NCI-H187 treated with DMSO at 0.1 percent for 48 hours (cell line): Measurements from ENCODE around the gene SHISAL2A.

Experiments used
- DNase-seq: peaks from one replicate; lab custom pipeline; 2025; lab: John Stamatoyannopoulos, UW

Gene SHISAL2A

DNA sequence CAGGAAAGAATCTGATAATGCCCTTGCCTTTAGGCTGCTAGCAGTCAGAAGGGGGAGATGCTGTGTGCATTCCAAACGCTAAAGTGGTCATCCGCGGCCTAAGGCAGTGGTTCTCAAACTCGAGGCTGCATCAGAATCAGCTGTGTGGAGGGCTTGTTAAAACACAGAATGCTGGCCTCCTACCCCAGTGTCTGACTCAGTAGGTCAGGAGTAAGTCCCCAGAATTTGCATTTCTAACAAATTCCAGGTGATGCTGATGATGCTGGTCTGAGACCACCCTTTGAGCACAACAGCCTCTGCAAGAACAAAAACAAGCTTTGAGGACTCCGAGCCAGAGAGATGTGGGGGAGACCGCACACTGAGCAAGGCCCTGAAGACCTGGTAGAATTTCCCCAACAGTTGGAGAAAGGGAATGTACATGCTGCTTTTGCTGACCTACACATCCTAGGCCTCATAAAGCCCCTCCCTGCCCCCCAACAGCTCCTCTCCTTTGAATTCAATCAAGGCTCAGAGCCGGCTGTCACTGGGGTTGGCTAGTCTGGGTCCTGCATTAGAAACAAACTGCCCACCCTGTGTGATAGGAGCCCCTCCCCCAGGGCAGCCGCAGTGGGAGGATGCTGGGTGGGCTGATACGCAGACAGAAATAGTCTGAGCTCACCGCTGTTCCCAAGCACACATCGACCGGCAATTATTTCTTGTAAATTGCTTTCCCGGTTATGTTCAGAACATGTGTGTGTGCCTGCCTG, 27.1 kb downstream of the SHISAL2A start:
- DNase-seq: no peak

DNA sequence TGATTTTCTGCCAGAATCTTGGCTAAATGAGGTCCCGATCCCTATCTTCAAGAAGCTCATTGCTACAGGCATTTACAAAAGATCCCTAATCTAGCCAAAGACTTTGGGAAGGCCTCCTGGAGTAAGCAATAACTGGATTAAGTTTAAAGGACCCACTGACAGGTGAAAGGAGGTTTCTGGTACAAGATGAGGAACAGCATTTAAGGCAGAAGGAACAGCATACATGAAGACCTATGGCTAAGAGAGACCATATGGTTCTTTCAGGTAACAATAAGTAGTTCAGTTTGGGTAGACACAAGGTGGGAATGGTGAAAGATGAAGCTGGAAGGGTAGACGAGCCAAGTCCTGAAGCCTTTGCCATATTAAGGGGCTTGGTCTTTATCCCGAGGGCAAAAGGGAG, 27.8 kb downstream of the SHISAL2A start:
- no peak for DNase-seq

DNA sequence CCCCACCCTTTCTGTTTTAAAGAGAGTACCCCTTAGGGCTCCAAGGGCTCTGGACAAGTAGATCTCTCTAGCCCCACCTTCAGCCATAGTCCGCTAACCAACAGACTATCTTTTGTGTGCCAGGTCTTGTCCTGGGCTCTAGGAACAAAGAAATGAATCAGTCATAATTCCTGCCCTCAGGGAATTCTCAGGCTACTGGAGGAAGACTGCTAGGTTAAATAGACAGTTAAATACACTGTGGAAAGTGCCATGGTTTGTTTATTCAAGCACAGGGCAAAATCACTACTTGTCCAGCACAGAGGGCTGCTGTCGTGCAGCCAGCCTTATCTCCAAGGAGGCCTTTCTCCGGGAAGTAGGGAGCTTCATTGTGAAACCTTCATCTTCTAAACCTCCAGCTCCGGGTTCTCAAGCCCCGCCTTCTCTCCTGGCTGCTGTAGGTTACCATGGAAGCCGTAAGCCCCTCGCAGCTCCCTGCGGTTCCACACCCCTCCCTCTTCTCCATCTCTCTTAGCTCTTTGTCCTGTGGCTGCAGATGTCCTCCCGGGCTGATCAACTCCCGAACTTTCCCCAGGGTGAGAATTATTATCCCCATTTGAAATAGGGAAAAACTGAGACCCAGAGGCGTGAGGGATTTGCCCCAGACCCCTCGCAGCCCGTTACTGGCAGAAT, 29.8 kb downstream of the SHISAL2A start:
- DNase-seq: peak; percentile 11

DNA sequence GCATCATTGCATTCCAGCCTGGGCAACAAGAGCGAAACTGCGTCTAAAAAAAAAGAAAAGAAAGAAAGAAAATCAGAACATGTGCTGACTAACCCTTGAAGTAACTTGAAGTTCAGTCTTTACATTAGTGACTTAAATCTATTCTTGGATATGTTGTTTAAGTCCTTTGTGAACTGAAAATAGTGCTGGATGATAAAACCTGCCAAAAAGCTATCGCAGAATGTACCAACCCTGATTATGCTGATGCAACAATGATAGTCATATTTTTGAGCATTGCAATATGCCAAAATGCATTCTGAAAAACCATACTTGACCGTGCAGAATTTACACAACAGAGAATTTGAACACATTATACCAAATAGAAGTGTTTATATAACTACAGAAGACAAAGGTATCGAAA, 30.7 kb downstream of the SHISAL2A start:
- no peak for DNase-seq

DNA sequence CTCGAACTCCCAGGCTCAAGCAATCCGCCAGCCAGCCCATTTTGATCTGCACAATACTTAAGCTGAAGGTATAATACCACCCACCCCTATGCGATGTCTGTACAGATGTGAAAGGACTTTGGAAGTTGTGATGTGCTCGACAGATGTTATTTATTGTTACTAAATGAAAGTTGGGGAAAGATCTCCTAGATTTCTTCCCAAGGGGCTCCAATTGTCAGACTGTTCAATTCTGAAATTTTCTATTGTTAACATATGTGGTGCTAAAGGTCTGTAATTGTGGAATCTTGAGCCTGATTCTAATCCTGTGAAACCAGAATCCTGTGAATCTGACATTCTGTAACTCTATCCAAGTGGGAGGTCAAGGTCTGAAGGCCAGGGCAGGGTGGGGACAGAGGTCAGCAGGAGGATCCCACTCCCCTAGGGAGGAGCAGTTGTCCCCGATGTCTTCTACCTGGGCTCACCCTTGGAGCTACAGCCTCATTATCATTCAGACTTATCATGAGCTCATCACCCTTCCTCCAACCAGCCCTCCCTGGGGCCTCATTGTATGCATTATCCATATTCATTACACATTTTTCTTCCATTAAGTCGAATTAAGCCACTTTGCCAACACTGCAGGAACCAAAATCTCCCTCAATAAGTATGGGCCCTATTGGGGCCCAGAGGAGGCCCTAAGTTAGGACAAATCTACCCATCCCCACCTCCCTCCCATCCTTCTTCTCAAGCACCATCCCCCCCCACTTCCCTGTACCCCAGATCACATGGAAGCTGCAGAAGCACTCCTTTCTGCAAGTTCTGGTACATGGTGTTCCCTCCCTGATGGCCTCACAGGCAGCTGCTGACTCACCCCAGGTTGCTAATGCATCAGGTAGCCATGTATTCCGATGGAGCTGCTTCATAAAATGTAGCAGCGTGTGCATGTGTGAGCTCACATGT, 32.3 kb downstream of the SHISAL2A start:
- DNase-seq: no peak

DNA sequence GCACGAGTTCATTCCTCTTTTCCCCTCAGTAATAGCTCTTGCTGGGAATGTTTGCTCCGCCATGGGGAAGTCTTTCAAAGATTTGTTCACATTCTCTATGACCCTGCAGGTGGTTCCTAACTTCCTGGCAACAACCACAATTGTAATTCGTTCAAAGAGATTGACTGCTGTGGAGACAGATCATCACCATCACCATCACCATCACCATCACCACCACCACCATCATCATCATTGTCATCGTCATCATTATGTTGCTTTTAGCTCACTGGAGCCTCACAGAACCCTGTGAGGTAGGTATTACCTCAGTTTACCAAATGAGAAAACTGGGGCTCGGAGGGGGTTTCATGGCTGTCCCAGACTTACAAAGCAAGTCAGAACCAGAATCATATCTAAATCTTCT, 34.3 kb downstream of the SHISAL2A start:
- no peak for DNase-seq

DNA sequence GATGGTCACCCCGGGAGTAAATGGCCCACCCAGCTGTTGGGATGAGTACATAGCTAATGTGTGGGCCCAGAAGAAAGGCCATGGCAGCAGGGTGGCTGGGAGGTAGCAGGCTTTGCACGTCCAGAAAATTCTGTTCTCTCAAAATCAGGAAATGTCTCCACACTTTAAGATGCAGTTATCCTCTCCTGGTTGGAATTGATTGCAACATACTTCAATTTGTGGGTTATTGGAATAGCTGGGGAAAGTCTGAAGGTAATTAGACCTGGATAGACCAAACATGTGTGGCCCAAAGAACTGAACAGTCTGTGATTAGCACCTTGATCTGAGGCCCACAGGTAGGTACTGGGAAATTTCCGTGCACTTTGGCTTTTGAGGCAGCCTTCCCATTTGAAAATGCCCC, 35.0 kb downstream of the SHISAL2A start:
- no peak for DNase-seq

DNA sequence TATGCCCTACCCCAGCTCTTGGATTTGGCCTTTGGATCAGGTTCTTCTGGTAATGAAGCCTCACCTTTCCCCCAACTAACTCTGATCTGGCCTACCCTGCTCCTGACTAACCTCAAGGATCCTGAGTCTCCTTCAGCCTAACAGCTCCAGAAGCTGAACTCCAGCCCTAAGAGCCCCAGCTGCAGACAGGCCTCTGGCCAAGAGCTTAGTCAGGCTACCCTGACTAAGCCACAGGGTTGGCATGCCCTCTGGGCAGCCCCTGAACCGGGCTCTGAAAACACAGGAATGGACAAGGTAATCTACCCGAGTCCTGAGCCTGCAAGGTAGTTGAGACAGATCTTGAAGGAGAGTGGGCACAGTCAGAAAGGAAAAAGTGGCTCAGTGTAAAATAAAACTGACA, 35.7 kb downstream of the SHISAL2A start:
- DNase-seq: no peak

DNA sequence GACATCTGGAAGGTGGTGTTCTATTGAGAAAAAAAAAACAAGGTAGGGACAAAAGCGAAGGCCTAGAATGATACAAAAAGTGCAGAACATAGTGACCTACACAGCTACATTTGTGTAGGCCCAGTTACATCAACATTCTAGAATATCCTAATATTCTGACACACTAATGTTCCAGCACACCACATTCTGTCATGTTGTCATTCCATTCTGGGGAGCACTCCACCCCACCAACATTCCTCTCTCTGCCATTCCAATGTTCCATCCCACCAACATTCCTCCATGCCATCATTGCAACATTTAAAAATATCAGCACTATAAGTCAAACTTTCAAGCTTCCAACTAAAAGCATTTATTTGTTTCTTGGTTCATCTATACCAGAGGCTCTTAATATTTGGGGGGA, 36.7 kb downstream of the SHISAL2A start:
- no peak for DNase-seq

DNA sequence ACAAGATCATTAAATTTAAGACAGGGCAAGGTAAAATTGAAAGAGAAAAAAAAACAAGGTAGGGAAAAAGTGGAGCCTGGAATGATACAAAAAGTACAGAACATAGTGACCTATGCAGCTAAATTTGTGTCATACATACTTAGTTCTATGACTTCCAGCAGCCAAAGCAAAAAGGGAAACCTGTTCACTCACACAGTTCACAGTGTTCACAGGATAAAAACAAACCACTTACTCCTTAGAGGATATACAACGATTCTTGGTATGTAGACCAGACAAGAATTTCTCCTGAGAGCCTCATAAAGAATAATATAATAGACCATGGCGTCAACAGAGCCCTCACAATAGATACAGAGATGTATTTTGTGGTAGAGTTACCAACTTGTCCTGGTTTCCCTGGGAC, 37.6 kb downstream of the SHISAL2A start:
- DNase-seq: no peak

DNA sequence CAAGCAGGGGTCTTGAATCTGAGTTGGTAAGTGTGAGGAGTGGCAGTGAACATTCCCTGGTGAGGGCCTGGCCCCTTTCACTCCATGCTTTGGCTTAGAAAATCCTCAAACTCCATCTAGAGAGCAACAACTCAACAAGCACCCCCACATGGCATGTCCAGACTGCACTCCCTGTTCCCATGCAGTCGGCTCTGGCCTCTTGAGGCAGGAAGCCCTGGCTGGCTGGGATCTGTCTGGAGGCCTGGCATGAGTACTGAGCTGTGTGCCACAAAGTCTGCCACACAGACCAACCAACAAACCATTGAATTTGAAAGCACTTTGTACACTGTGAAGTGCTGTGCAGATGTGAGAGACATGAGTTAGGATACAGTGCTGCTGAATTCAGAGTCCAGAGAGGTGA, 40.0 kb downstream of the SHISAL2A start:
- DNase-seq: no peak

DNA sequence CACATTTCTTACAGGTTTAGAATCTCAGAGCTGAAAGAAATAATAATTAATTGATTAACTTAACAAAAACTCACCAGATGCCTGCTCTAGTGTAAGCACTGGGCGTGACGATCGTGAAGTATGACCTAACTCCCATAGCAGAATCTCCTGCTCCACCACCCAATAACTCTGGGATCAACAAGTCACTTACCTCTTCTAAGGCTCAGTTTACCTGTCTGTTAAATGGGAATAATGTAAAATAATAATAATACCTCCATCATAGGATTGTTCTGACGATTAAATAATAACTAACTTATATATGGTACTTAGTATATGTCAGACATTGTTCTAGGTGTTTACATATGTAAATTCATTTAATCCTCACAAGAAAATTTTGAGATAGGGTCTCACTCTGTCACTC, 40.5 kb downstream of the SHISAL2A start:
- DNase-seq: no peak

DNA sequence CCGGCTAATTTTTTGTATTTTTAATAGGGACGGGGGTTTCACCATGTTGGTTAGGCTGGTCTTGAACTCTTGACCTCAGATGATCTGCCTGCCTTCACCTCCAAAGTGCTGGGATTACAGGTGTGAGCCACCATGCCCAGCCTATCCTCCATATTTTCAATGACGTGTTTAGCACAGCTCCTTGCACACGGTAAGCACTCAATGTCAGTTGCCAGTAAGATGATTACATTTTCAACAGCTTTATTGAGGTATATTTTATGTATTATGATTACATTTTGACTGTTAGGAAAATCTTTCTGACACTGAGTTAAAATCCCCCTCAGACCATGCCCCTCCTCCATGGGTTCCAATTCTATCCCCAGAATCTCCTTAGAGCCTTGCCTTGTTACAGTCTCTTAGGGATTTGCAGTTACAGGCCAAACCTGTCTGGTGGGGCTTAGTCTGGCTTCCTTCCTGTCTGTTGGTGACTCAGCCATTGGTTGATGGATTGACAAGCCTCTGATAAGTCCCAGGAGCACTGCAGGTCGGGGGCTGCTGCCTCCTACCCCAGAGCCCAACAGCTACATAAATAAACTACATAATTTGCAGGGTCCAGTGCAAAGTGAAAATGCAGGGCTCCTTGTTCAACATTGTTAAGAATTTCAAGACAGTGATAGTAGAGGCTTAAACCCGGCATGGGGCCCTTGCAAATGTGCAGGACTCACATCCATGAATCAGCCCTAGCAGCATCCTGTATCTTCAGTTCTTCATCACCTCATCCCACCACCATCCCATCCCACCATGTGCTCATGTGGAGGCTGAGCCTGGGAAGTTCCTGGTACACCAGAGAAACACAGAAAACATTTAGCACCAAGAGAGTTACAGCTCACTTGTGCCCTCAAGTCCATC, 41.8 kb downstream of the SHISAL2A start:
- no peak for DNase-seq

DNA sequence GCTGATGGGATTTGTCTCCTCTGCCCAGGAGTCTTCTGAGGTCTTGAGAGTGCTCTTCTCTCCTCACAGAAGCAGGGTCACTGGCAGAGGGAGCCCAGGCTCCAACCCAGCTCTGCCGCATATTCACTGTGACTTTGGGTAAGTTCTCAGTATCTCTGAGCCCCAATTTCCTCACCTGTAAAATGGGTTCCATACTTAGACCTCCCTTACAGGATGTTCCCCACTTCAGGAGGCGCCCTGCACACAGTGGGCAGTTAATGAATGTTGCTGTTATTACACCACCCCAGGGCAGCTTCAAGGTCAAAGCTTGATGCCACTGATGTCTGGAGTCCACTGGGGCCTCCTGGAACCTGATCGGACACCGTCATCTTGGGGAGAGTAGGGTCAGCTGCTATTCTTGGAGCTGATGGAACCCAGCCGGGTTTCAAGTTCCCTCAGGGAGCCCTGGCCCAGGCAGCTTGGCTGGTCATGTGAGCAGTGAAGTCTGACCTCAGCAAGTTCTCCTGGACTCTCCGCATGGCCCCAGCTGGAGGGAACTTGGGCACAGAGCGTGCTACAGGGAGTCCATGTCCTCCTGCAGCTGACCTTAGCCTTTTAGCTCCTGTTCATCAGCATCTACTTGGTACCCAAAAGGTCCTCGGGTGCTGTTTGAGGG, 43.4 kb downstream of the SHISAL2A start:
- DNase-seq: no peak

DNA sequence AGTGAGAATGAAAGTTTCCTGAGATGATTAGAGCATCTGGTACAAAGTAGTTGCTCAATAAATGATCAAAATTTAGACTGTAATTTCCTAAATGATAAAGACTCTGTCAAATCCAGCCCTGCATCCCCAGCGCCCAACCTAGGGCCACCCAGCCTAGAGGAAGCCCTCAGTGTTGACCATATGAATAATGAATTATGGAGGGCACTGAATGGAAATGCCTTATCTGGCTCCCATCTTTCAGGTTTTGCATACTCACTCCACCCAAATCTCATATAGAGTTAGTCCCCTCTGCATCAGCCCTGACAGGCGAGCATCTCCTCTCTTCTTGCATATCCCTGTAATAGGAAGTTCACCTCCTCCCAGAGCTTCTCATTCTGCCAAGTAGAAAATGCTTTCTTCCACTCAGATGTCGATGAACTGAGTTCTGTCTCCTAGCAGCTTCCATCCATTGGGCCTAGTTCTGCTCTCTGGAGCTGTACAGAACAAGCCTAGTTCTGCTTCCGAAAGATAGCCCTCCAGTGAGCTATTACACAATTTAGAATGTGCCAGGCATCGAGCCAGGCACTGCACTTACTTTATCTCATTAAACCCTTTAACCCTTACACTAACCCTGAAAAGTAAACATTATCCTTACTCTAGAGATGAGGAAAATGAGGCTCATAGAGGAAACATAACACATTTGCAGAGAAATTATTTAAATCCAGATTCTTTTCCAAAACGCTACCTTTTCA, 44.3 kb downstream of the SHISAL2A start:
- no peak for DNase-seq

DNA sequence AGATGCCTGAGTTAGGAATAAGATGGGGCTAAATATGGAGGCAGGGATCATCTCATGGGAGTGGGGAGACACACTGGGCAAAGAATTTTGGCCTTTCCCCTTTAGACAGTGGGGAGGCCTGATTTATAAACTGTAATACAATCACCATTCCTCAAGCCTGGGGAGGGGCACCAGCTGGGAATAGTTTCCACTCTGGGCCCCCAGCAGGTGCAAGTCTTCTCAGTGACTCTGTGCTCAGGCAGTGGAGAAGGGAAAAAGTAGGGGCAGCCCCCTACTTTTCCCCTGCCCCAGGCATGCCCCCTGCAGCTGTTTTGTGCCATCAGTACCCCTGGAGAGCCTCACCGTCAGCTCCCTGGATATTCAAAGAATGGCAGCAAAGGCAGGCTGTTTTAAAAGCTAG, 46.1 kb downstream of the SHISAL2A start:
- no peak for DNase-seq

DNA sequence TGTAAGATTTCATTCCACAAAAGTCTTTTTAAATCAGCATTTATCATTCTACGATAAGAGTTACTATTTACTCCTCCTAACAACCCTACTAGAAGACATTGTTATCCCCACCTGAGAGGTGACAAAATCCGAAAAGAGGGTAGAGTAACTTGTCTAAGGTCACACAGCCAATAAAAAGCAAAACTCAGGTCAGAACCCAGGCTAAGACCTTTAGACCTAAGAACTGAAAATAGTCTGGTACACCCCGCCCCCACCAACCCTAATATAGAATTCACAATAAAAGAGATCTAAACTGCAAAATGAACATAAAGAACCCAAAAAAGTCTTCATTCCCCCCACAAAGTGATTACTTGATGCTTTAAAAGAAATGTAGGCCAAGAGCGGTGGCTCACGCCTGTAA, 46.5 kb downstream of the SHISAL2A start:
- no peak for DNase-seq

DNA sequence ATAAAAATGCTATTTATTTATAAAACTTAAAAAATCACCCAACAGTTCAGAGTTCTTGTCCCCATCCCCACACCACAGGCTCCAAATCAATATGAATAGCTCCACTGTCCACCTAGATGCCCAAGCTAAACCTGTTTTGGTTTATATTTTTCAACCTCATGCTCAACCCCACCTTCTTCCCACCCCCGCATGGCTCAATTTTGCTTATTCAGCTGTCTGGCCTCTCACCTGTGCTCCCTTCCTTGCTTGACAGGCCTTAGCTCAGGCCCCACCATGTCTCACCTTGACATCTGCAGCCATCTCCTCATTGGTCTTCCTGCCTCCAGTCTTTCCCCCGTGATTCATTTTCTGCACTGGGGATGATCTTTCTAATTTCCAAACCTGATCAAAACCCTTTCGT, 47.4 kb downstream of the SHISAL2A start:
- no peak for DNase-seq

DNA sequence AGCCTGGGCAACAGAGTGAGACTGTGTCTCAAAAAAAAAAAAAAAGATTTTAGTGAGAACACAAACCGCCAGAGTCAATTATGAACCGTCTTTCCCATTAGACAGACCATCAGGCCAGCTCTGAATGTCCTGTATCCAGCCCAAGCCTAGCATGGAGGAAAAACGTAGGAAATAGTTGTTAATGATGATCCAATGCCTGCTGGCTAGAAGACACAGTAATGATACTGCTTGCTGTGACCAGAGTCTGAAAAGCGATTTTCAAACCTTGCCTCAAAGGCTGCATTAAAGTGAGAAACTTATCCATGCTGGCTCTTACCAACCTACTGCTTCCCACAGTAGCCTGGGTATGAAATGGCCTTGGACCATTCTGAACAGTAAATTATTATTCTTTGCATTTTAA, 48.2 kb downstream of the SHISAL2A start:
- no peak for DNase-seq

DNA sequence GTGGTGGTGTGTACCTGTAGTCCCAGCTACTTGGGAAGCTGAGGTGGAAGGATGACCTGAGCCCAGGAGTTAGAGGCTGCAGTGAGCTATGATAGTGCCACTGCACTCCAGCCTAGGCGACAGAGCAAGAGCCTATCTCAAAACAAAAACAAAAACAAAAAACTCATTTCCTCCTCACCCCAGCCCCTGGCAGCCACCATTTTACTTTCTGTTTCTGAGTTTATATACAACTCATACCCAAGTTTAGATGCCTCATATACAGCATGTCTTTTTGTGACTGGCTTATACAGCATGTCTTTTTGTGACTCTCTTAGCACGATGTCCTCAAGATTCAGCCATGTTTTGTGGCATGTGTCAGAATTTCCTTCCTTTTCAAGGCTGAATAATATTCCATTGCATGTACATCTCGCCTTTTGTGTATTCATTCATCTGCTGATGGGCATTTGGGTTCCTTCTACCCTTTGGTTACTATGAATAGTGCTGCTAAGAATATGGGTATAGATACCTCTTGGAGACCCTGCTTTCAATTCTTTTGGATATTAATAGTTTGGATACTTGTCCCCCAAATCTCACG, 50.5 kb downstream of the SHISAL2A start:
- no peak for DNase-seq
